ENCODE measurements around the gene ARF1.

The ARF1 gene

GRCh38 chr1:228131766-228132165 is 49.3 kb downstream of the ARF1 start:
- H3K4me2 ChIP-seq (ENCODE audit: low read depth, low read length, poor library complexity, severe bottlenecking) = no peak overlapping the region
- H3K27ac ChIP-seq (ENCODE audit: low read depth, low read length) = no peak overlapping the region
- TF ChIP-seq EZH2phosphoT487 (conservative IDR thresholded peaks at IDR 0.05; ENCODE audit: low read length) = no peak
- TF ChIP-seq, protein P1, sequence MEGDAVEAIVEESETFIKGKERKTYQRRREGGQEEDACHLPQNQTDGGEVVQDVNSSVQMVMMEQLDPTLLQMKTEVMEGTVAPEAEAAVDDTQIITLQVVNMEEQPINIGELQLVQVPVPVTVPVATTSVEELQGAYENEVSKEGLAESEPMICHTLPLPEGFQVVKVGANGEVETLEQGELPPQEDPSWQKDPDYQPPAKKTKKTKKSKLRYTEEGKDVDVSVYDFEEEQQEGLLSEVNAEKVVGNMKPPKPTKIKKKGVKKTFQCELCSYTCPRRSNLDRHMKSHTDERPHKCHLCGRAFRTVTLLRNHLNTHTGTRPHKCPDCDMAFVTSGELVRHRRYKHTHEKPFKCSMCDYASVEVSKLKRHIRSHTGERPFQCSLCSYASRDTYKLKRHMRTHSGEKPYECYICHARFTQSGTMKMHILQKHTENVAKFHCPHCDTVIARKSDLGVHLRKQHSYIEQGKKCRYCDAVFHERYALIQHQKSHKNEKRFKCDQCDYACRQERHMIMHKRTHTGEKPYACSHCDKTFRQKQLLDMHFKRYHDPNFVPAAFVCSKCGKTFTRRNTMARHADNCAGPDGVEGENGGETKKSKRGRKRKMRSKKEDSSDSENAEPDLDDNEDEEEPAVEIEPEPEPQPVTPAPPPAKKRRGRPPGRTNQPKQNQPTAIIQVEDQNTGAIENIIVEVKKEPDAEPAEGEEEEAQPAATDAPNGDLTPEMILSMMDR (IDR thresholded peaks at IDR 0.05; ENCODE audit: insufficient read depth, low read length, poor library complexity, severe bottlenecking) = no peak
- H2AFZ ChIP-seq (ENCODE audit: low read depth, low read length, severe bottlenecking) = no peak overlapping the region
- H4K20me1 ChIP-seq (ENCODE audit: low read depth, low read length) = no peaks in the 10 kb centered on the region
- H3K27me3 ChIP-seq (ENCODE audit: low read length) = no peaks in the 10 kb centered on the region
- no peaks in the 10 kb centered on the region for H3K36me3 ChIP-seq (ENCODE audit: low read length)
- H3K9me2 ChIP-seq (replicated peaks; ENCODE audit: insufficient read depth, low read length) = no peaks in the 10 kb centered on the region
- no peaks in the 10 kb centered on the region for H3K9me3 ChIP-seq (ENCODE audit: insufficient read depth, low read length)
- no peaks in the 10 kb centered on the region for H3K79me2 ChIP-seq (ENCODE audit: insufficient read depth, low read length)
- no peak overlapping the region for H3K9ac ChIP-seq (ENCODE audit: low read length)
- no peak overlapping the region for H3K4me3 ChIP-seq (ENCODE audit: insufficient read depth, low read length, poor library complexity, severe bottlenecking)
- no peaks in the 10 kb centered on the region for H3F3A ChIP-seq (ENCODE audit: insufficient read depth)

GRCh38 chr1:228134591-228134990 is 52.1 kb downstream of the ARF1 start:
- no peaks in the 10 kb centered on the region for H3K9me3 ChIP-seq (ENCODE audit: insufficient read depth, low read length)
- H2AFZ ChIP-seq (ENCODE audit: low read depth, low read length, severe bottlenecking) = no peak overlapping the region
- TF ChIP-seq, protein P1 (IDR thresholded peaks at IDR 0.05; ENCODE audit: insufficient read depth, low read length, poor library complexity, severe bottlenecking) = no peak
- no peak for TF ChIP-seq EZH2phosphoT487 (conservative IDR thresholded peaks at IDR 0.05; ENCODE audit: low read length)
- no peak overlapping the region for H3K4me3 ChIP-seq (ENCODE audit: insufficient read depth, low read length, poor library complexity, severe bottlenecking)
- H3K9ac ChIP-seq (ENCODE audit: low read length) = no peak overlapping the region
- peaks cover 9% of the 10 kb centered on the region for H3F3A ChIP-seq (ENCODE audit: insufficient read depth)
- H3K4me2 ChIP-seq (ENCODE audit: low read depth, low read length, poor library complexity, severe bottlenecking) = no peak overlapping the region
- H3K27me3 ChIP-seq (ENCODE audit: low read length) = no peaks in the 10 kb centered on the region
- H3K36me3 ChIP-seq (ENCODE audit: low read length) = no peaks in the 10 kb centered on the region
- no peaks in the 10 kb centered on the region for H4K20me1 ChIP-seq (ENCODE audit: low read depth, low read length)
- no peaks in the 10 kb centered on the region for H3K79me2 ChIP-seq (ENCODE audit: insufficient read depth, low read length)
- no peak overlapping the region for H3K27ac ChIP-seq (ENCODE audit: low read depth, low read length)
- H3K9me2 ChIP-seq (replicated peaks; ENCODE audit: insufficient read depth, low read length) = no peaks in the 10 kb centered on the region

- peaks cover 16% of the 10 kb centered on the region for H3K79me2 ChIP-seq (ENCODE audit: insufficient read depth, low read length)
- H3K9ac ChIP-seq (ENCODE audit: low read length) = no peak overlapping the region
- no peak for TF ChIP-seq EZH2phosphoT487 (conservative IDR thresholded peaks at IDR 0.05; ENCODE audit: low read length)
- TF ChIP-seq, protein P1 (IDR thresholded peaks at IDR 0.05; ENCODE audit: insufficient read depth, low read length, poor library complexity, severe bottlenecking) = no peak
- no peak overlapping the region for H3K27ac ChIP-seq (ENCODE audit: low read depth, low read length)
- no peak overlapping the region for H3K4me2 ChIP-seq (ENCODE audit: low read depth, low read length, poor library complexity, severe bottlenecking)
- no peaks in the 10 kb centered on the region; the same call in 1 of the 2 replicates for H4K20me1 ChIP-seq (ENCODE audit: low read depth, low read length)
- H3K9me3 ChIP-seq (ENCODE audit: insufficient read depth, low read length) = no peaks in the 10 kb centered on the region
- no peaks in the 10 kb centered on the region for H3K27me3 ChIP-seq (ENCODE audit: low read length)
- no peaks in the 10 kb centered on the region for H3K9me2 ChIP-seq (replicated peaks; ENCODE audit: insufficient read depth, low read length)
- H3K4me3 ChIP-seq (ENCODE audit: insufficient read depth, low read length, poor library complexity, severe bottlenecking) = no peak overlapping the region
- H2AFZ ChIP-seq (ENCODE audit: low read depth, low read length, severe bottlenecking) = no peak overlapping the region
- no peaks in the 10 kb centered on the region for H3K36me3 ChIP-seq (ENCODE audit: low read length)
- peaks cover 9% of the 10 kb centered on the region for H3F3A ChIP-seq (ENCODE audit: insufficient read depth)
Measured at GRCh38 chr1:228136901-228137300, 54.4 kb downstream of the ARF1 start.

All from SU-DHL-6 (cell line).